HT1080 (cell line): ENCODE measurements around the gene IGF2BP1. TPM values are rescaled to one million over a fixed set of nuclear protein-coding genes. Genes with fewer than 3 reads are reported as not detected.
A peak's percentile ranks its signal among the peaks of the same experiment; 100 is the strongest.
"Not testable (repeated sequence)": the region's sequence is repeated elsewhere in the genome, so short reads cannot be mapped to it uniquely, and the experiment has no call there.

ENCODE experiments used
- DNase-seq: peaks from one replicate; pipeline ENCODE4 v3.0.0-alpha.2; 2015; ENCODE audit warnings: low read depth
- total RNA-seq: library from RNA; depleted of rRNA; stranded (reverse); fragments of >200 nt; shearing (Covaris generic); gene quantifications from 2 replicates; pipeline ENCODE4 v1.2.3, GENCODE V29; 2014

The IGF2BP1 gene
- total RNA-seq, 1 experiment from 2014 or later: 18.5 TPM

DNA sequence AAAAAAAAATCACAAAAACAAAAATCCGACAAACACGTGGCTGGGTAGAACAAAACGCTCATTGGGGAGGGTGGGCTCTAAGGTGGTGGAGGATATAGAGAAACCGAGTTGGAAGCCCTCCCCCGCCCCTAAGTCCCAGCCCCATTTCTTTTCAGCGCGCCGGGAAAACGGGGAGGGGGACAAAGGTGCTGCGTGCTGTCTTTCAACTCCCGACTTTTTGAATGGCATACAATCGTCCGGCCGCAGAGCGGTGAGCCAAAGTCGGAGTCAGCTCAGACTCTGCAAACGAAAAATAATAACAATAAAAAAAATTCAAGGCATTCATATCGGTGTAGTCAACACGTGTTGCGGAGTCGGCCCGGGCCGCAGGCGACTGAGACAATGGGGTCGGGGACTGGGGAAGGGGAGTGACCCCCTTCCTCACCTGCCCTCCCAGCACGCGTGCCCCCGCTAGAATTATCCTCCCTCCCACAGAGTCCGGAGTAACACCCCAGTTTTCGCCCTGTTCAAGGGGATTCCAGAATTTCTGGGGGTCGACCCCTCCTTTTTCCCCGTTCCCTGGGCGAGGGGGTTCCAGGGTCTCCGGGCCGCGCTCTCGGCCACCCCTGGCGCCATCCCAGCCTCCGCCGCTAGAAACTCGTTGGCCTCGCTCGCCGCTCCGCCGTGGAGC lies 1.7 kb upstream of the IGF2BP1 start:
- DNase-seq: peak; percentile 32

DNA sequence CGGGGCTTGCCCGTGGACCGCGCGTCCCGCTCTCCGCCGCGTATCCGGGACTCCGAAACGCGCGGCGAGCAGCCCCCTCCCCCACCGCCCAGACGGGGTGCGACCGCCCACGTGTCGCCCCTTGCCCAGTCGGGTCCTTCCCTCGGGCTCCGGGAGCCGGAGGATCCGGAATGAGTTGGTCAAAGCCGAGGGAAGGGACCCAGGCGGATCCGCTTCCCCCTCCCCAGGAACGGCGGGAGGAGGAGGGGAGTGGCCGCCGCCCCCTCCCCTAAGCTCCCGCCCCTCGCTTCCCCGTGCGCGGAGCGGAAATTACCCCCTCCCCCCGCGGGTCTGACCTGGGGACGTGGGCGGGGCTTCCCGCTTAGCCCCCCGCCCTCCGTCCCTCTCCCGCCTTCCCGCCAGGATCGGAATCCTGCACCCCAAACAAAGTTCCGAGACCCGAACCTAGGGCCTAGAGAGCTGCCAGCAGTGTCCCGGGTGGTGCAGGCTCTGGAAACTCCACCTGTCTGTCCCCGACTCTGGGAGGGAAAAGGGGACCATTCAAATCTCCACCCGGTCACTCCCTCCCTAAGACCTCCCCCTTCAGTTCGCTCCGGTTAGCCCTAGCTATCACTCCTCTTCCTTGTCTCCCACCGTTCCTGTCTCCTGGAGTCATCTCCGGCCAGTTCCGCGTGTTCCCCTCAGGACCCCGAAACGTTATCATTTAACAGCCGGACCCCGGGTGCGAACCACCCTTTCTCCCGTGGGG lies 1.0 kb upstream of the IGF2BP1 start:
- DNase-seq: peak; percentile 84

DNA sequence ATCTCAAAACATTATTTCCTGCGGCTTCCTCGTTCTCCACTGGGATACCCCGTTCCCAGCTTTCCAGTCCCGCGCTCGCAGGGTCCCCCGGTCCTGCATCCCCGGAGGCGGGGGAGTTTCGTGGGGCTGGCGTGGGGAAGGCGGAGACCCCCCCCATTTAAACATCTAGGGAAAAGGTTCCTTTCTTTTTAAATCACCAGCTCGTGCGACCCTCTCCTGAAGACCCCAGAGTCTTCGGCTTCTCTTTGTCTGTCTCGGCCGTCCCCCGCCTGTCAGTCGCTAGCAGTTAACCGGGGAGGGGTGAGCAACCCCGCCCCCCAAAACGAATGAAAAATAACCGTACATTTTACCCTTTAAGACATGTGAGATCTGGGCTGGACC lies 473 bp upstream of the IGF2BP1 start:
- peak; percentile 70 for DNase-seq

GRCh38 chr17:48997827-48998586 lies 822 bp downstream of the IGF2BP1 start:
- DNase-seq: peak; percentile 15

- DNase-seq: peak; percentile 51
These were observed 1.6 kb downstream of the IGF2BP1 start for GRCh38 chr17:48998587-48999440.

- peak; percentile 34 for DNase-seq
These were observed 3.8 kb downstream of the IGF2BP1 start for GRCh38 chr17:49000943-49001342.

GRCh38 chr17:49001671-49002070 lies 4.5 kb downstream of the IGF2BP1 start:
- DNase-seq: no peak

DNA sequence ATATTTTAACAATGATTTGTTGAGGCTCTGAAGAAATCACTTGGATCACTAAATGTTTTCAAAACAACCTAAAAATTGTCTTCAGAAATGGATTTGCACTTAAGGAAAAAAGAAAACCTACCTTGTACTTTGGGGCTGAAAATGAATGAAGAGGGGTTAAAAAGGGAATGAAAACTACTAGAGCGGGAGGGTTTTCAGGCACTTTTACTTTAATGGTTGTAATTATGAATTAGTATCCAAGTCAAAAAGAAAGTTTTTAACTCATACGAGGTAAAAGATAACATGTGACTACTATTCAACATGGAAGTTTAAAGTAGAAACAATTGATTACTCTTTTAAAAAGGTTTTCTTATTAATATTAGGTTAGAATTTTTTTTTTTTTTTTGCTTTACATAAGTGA lies 5.1 kb downstream of the IGF2BP1 start:
- no peak for DNase-seq

DNA sequence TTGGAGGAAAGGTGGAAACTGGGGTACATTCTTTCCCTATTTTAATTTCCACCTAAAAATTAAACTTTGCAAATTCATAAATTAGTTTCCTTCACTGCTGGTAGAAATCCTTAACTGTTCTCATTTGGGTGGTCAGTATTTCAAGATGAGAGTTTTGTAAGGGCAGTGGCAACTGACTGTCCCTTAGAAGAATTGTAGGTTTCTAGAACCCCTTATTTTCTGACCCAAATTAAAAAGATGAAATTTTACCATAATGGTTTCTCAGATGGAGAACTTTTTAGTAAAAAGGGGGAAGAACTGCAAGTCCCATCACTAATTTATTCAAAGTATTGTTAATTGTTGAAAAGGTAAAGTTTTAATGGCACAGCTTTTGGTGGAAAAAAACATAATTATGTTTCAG lies 5.6 kb downstream of the IGF2BP1 start:
- DNase-seq: no peak

DNA sequence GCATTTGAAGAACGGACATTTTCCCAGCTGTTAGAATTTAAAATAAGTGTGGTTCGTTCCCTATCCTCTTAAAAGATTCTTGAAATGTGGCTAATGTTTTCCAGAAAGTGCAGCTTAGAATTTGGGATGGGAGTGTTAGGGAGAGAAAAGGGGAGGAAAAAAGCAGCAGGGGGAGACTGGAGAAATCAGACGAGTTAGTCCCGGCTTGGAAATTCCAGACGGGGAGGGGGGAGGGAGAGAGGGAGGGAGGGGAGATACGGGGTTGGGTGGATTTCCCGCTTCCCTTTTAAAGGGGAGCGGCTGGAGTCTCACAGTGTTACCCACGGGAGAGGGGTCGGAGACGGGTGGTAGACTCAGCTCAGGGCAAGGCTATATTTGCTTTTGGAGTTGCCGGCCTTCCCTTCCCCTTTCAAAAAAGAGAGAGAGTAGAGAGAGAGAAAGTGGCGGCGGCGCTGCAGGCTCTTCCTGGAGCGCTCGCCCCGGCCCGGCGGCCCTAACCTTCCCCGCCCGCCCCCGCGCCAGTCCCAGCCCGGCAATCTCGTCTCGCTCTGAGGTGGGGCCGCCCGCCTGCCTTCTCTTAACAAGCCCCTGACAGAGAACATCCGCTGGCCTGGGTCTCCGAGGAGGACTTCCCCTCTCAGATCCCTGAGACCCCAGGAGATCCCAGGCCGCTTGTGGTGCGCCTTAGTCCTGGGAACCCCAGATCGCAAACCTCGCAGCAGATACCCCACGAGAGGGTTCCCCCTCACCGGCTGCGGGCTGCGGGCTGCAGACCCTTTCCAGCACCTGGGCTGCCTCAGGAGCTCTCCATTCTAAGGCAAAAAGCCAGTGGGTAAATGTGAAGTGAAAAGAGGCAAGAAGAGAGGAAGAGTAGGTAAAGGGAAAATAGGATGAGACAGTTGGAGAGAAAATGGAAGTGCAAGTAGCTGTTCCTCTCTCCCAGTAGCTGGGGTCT lies 6.6 kb downstream of the IGF2BP1 start:
- DNase-seq: no peak

GRCh38 chr17:49005140-49005539 lies 8.0 kb downstream of the IGF2BP1 start:
- DNase-seq: no peak

DNA sequence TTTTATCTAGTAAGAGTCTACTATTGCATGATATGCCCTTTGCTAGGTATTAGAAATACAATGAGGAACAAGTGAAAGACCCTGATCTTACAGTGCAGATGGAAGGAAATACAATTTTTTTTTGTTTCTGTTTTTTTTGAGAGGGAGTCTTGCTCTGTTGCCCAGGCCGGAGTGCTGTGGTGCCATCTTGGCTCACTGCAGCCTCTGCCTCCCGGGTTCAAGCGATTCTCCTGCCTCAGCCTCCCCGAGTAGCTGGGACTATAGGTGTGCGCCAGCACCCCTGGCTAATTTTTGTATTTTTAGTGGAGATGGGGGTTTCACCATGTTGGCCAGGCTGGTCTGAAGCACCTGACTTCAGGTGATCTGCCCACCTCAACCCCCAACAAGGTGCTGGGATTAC lies 11.7 kb downstream of the IGF2BP1 start:
- not testable (repeated sequence) for DNase-seq

DNA sequence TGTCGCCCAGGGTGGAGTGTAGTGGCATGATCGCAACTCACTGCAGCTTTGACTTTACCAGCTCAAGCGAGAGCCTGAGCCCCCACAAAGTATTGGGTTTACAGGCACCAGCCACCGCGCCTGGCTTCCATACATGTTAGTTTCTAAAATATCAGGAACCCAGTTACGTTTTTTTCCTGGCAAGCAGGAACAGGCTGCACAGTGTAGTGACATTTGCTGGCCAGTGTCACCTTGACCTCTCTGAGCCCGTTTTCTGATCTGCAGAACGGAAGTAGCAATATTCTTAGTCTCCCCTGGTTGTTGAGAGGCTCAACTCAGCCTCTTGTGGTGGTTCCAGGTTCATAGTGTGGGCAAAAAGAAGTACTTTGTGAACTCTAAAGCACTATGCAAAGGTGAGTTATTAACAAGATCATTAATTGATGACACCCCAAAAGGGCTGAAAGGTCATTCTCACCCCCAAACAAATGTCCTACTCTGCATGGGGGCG lies 15.6 kb downstream of the IGF2BP1 start:
- DNase-seq: no peak

DNA sequence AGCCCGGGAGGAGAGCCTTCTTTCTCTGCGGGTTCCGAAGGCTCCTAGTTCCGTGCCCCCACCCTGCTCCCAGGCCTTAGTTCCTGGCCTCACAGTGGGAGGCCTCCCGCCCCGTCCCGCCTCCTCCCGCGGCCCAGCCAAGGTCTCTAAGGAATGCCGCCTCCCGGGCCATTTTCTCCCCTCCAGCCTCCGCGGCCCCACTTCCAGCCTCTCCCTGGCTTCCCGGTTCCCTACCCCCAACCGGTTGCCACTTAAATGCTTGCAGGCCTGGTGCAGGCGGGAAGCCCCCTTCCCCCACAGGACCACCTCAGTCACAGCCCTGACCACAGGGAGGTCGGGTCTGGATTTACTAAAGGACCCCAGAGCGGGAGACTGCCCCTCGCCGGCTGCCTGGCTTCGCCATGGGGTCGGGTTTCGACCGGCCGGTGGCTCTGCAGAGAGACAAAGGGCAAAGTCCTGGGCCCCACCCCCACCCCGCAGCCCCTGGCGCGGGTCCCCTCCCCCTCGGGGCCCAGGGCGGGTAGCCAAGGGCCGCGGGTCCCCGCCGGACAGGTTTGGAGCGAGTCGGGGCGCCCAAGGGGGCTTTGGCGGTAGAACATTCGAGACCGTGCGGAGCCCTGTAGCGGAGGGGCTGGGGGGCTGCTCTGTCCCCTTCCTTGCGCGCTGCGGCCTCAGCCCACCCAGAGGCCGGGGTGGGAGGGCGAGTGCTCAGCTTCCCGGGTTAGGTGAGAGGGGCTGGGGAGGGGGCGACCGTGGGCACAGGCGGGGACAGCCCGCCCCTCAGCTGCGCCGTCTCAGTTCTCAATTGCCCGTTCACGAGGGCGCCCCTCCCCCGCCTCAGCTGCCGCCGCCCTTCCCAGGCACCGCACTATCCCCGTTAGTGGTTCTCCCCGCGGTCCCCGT lies 16.4 kb downstream of the IGF2BP1 start:
- DNase-seq: no peak

GRCh38 chr17:49015179-49015923 lies 18.2 kb downstream of the IGF2BP1 start:
- no peak for DNase-seq

GRCh38 chr17:49015924-49016774 lies 19.0 kb downstream of the IGF2BP1 start:
- DNase-seq: peak; percentile 19

DNA sequence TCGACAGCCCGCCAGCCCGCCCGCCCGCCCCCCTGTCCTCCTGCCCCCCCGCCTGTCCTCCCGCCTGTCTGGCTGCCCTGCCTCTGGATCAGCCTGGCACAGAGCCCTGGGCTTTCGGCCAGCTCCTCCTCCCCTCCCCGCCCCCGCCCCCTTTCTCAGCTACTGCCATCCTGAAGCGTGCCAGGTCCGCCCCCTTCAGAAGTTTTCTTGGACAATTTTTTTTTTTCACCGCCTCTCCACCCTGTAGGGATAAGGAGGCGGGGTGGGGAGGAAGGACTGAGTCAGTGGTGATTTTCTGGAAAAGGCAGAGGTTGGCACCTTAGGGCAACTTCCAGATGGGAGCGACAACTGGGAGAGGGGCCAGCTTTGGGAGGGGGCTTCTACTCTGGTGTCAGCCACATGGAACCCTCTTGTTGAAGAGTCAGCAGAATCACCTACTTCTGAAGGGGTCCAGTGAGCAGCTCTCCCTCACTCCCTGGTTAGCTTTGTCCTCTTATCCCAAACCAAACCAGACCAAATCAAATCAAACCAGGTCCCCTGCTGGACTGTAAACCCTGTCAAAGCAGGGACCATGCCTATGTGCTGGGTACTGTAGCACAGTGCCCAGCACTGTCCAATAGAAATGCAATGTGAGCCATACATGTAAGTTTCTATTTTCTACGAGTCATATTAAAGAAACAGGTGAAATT lies 19.7 kb downstream of the IGF2BP1 start:
- DNase-seq: peak; percentile 91
